Epithelial cell of proximal tubule (primary cell): ENCODE measurements around the gene MYL5. TPM values are rescaled to one million over a fixed set of nuclear protein-coding genes. Genes with fewer than 3 reads are reported as not detected.

Experiments
- DNase-seq: peaks from one replicate; pipeline ENCODE4 v3.0.0-alpha.2; 2011; ENCODE audit warnings: low read depth
- H3K4me3 ChIP-seq: 2 replicates; pipeline ENCODE4 v1.5.1; 2011; ENCODE audit warnings: low read depth, mild to moderate bottlenecking, low read length
- total RNA-seq: library from RNA; depleted of rRNA; stranded (reverse); fragments of >200 nt; gene quantifications from 2 replicates; pipeline ENCODE4 v1.2.3, GENCODE V29; 2015
- TF ChIP-seq, protein P1 (sequence below): conservative IDR thresholded peaks from 2 replicates; pipeline ENCODE4 v1.5.1; 2012; ENCODE audit warnings: low read depth, mild to moderate bottlenecking, low read length

The MYL5 gene, protein sequence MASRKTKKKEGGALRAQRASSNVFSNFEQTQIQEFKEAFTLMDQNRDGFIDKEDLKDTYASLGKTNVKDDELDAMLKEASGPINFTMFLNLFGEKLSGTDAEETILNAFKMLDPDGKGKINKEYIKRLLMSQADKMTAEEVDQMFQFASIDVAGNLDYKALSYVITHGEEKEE
- 4.0 and 6.3 TPM in 2 replicates for total RNA-seq

DNA sequence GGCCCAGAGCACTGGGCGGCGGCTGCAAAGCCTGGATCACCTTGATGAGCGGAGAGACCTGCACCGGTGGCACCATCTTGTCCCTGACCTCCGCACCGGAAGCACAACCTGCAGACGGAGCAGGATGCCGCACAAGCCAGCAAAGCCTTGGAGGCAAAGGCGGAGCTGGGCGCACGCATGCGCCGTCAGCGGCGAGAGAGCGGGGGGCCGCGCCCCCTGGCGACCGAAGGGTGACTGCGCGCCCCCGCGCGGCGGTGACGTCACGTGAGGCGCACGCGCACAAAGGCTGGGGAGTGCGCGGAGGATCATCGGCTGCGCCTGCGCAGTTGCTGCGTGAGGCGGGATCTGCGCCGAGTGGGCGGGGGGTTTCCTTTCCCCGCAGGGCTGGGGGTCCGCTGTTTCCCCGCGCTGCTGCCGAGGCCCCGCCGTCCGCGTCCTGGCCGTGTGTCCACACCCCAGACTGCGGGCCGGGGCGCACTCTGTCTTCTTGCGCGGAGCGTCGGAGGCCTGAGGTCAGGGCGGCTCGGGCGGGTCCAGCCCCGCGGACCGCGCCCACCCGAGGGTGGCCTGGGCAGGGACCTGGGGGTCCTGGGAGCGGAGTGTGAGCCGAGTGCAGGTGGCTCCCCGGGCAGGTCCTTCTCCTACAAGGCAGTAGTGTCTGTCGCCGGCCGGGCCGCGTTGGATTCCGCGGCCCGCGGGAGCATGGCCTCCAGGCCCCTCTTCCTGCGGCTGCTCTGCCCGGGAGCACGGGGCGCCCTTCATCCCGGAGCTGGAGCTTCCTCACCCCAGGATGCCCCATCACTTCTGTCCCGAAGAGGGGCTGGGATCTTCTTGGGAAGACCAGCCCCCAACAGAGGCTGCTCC is at the start of gene MYL5, which contains the start of gene ATP5ME:
Gene MYL5 (plus strand): TSS at position 371 of the 864 bp plus-strand sequence. CDS start 3,485 bp downstream, outside the sequence.
Gene ATP5ME (minus strand): TSS at position 105 of the 864 bp plus-strand sequence. CDS start 29 bp downstream, at position 76.
- TF ChIP-seq, protein P1, sequence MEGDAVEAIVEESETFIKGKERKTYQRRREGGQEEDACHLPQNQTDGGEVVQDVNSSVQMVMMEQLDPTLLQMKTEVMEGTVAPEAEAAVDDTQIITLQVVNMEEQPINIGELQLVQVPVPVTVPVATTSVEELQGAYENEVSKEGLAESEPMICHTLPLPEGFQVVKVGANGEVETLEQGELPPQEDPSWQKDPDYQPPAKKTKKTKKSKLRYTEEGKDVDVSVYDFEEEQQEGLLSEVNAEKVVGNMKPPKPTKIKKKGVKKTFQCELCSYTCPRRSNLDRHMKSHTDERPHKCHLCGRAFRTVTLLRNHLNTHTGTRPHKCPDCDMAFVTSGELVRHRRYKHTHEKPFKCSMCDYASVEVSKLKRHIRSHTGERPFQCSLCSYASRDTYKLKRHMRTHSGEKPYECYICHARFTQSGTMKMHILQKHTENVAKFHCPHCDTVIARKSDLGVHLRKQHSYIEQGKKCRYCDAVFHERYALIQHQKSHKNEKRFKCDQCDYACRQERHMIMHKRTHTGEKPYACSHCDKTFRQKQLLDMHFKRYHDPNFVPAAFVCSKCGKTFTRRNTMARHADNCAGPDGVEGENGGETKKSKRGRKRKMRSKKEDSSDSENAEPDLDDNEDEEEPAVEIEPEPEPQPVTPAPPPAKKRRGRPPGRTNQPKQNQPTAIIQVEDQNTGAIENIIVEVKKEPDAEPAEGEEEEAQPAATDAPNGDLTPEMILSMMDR = peak; percentile 89
- DNase-seq = peak; percentile 64
- peak within 1 kb of the TSS; percentile 98 for H3K4me3 ChIP-seq

GRCh38 chr4:624705-625590 is 49.4 kb upstream of the MYL5 start, which contains the start of gene PDE6B:
TSS of gene PDE6B (plus strand) at chr4:625573. CDS start at chr4:625627, 54 bp downstream.
- peak; percentile 51 for DNase-seq
- H3K4me3 ChIP-seq = peak within 1 kb of the TSS; percentile 15
- TF ChIP-seq, protein P1 = peak; percentile 10

GRCh38 chr4:625631-626161 is 48.6 kb upstream of the MYL5 start:
- peak overlapping the region; percentile 15 for H3K4me3 ChIP-seq
- DNase-seq = no peak
- TF ChIP-seq, protein P1 = no peak

DNA sequence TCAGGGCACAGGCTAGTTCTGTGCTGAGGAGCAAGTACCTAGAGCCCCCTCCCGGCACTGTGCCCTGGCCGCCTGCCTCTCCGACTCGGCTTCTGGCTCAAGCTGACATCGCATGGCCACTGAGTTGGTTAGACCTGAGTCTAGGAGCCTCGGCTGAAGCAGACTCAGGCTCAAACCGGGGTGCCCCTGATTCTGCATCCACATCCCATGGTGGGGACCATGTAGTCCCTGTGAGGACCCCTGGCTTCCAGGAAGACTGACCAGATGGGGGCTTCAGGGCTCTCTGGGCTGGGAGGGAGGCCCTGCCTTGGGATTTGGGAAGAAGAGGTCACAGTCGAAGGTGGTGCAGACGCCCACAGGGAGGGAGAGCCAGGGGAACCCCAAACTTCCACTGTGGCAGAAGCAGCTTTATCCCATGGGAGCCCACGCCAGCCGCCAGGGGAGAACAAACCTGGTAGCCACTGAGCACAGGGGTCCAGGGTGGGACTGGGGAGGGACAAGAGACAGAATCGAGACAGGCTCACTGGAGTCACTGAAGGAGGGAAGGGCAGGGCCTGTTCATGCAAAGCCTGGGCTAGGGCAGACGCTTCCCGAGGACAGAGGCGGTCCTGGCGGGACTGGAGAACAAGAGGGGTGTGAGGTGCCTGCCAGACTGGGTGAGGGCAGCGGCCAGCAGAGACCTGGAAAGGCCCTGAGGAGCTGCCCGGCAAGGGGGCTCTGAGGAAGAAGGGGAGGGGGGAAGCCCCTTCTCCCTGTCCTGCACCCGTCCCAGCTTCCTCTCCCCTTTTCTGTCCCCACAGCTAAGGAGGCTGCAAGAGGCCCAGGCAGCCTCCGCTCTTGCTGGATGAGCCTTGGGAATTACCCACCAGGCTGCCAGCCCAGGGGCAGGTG is 47.9 kb upstream of the MYL5 start:
- TF ChIP-seq, protein P1 = no peak
- H3K4me3 ChIP-seq = no peak overlapping the region
- DNase-seq = no peak

- TF ChIP-seq, protein P1 = no peak
- no peak overlapping the region for H3K4me3 ChIP-seq
- no peak for DNase-seq
Observed at GRCh38 chr4:627347-628125, 46.8 kb upstream of the MYL5 start.
